SU-DHL-6 (cell line): ENCODE results near the gene DGKH.

Source experiments
- CTCF ChIP-seq: fragments of 200-600 bp; sonication (generic); IDR thresholded peaks from one replicate; pipeline ENCODE4 v1.5.1; 2017; ENCODE audit warnings: antibody characterized with exemption, mild to moderate bottlenecking, low read length, moderate library complexity; ENCODE audit not compliant: insufficient read depth, poor library complexity, severe bottlenecking
- EZH2phosphoT487 ChIP-seq: fragments of 200-600 bp; sonication (generic), shearing (Covaris generic); conservative IDR thresholded peaks from 2 replicates; pipeline ENCODE4 v1.6.1; 2018; ENCODE audit warnings: mild to moderate bottlenecking, antibody characterized with exemption, low read length, moderate library complexity, mixed read lengths

- TF ChIP-seq CTCF: no peak
- no peak for TF ChIP-seq EZH2phosphoT487
Observed at GRCh38 chr13:42151781-42152180, 103.3 kb downstream of the DGKH start.
